HG03139 (cell line): Measurements from ENCODE around the gene RND2.

ENCODE experiments used
- ATAC-seq: cut with Tn5 transposase; IDR thresholded peaks from one replicate; pipeline ENCODE4 v1.9.1; 2021; ENCODE audit not compliant: unreplicated experiment

The RND2 gene

GRCh38 chr17:43006639-43007551, 18.1 kb upstream of the RND2 start, which contains the start of gene IFI35:
Gene IFI35, plus strand, starts transcription at chr17:43006784. Its CDS starts 164 bp downstream, at chr17:43006948.
- no peak for ATAC-seq

- ATAC-seq, result no peak
Measured at GRCh38 chr17:43010667-43011308, 14.2 kb upstream of the RND2 start.

GRCh38 chr17:43011728-43012472, 13.1 kb upstream of the RND2 start:
- ATAC-seq, result no peak

GRCh38 chr17:43013296-43013695, 11.7 kb upstream of the RND2 start:
- no peak for ATAC-seq

- no peak for ATAC-seq
Measured at GRCh38 chr17:43014020-43014648, 10.9 kb upstream of the RND2 start.

GRCh38 chr17:43014649-43015542, 10.1 kb upstream of the RND2 start:
- no peak for ATAC-seq

GRCh38 chr17:43015579-43015978, 9.5 kb upstream of the RND2 start:
- ATAC-seq, result no peak

- ATAC-seq, result no peak
Measured at GRCh38 chr17:43016216-43016615, 8.8 kb upstream of the RND2 start.

GRCh38 chr17:43018008-43018853, 6.8 kb upstream of the RND2 start:
- ATAC-seq, result no peak

- no peak for ATAC-seq
Measured at GRCh38 chr17:43018932-43019331, 6.1 kb upstream of the RND2 start.

GRCh38 chr17:43019418-43019817, 5.6 kb upstream of the RND2 start:
- ATAC-seq, result no peak

- ATAC-seq, result no peak
Measured at GRCh38 chr17:43020030-43020621, 4.9 kb upstream of the RND2 start.

GRCh38 chr17:43020789-43021740, 4.0 kb upstream of the RND2 start:
- no peak for ATAC-seq

- ATAC-seq, result no peak
Measured at GRCh38 chr17:43021741-43022512, 3.1 kb upstream of the RND2 start, which contains the start of gene VAT1. Gene VAT1, minus strand, starts transcription at chr17:43022385. Its CDS starts 63 bp downstream, at chr17:43022322.

- no peak for ATAC-seq
Measured at GRCh38 chr17:43025290-43025657, 243 bp downstream of the RND2 start.

GRCh38 chr17:43025766-43026537, 921 bp downstream of the RND2 start:
- ATAC-seq, result no peak
